ENCODE results near the gene FAM168A.

FAM168A gene

DNA sequence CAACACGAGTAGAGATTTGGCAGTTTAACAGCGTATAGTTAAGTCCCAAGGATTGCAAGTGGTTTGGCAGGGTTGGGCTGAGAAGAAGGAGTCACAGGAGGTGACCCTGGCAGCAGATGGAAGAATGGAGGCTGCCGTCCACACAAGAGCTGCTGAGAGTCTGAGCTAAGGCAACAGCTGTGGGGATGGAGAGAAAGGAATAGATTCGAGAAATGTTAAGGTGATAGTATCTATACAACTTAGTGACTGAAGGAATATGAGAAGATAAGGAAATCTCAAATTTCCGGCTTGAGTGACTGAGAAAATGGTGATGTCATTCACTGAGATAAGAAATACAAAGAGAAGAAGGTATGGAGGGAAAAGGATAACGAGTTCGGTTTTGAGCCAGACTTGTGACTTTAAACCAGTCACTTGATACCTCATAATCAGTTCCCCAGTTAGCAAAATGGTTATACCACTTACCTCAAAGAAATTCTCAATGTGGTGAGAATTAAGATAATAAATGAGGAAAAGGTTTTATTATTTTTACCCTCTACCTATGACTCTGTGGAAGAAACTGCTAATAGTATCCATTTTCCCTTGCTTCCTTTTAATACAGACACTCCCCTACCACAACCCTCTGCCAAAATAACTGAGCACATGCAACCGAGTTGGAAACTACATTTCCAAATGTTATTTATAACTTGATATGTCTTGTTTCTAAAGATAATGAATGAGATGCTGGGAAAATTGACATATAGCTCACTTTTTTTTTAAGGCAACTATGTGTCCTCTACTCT lies 30.7 kb downstream of the FAM168A start:
- in situ Hi-C loops (cut with HindIII; ENCODE audit: low pct_ligation_motif_present, low sequenced_read_pairs): no loop called here
- H3K27ac ChIP-seq: no peak overlapping the region

GRCh38 chr11:73566422-73566821 lies 31.5 kb downstream of the FAM168A start:
- TF ChIP-seq, protein P1, sequence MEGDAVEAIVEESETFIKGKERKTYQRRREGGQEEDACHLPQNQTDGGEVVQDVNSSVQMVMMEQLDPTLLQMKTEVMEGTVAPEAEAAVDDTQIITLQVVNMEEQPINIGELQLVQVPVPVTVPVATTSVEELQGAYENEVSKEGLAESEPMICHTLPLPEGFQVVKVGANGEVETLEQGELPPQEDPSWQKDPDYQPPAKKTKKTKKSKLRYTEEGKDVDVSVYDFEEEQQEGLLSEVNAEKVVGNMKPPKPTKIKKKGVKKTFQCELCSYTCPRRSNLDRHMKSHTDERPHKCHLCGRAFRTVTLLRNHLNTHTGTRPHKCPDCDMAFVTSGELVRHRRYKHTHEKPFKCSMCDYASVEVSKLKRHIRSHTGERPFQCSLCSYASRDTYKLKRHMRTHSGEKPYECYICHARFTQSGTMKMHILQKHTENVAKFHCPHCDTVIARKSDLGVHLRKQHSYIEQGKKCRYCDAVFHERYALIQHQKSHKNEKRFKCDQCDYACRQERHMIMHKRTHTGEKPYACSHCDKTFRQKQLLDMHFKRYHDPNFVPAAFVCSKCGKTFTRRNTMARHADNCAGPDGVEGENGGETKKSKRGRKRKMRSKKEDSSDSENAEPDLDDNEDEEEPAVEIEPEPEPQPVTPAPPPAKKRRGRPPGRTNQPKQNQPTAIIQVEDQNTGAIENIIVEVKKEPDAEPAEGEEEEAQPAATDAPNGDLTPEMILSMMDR (IDR thresholded peaks at IDR 0.05; ENCODE audit: low read depth, low read length, missing control alignments): no peak
- DNase-seq: peak; percentile 11
- Histone ChIP-seq H3K4me3 (ENCODE audit: low read depth, low read length) (no peak overlapping the region), H3K27me3 (replicated peaks) (no peaks in the 10 kb centered on the region), H3K27ac (no peak overlapping the region), H3K36me3 (replicated peaks) (no peaks in the 10 kb centered on the region)
- in situ Hi-C loops (cut with HindIII; ENCODE audit: low pct_ligation_motif_present, low sequenced_read_pairs): no loop called here

More for the DNA sequence above, 30.7 kb downstream of the FAM168A start:
- Histone ChIP-seq H3K36me3 (replicated peaks) (no peaks in the 10 kb centered on the region), H3K4me3 (ENCODE audit: low read depth, low read length) (no peak overlapping the region), H3K27me3 (replicated peaks) (no peaks in the 10 kb centered on the region)
- DNase-seq: peak; percentile 31
- TF ChIP-seq, protein P1 (IDR thresholded peaks at IDR 0.05; ENCODE audit: low read depth, low read length, missing control alignments): no peak

GRCh38 chr11:73565804-73566203 lies 32.1 kb downstream of the FAM168A start:
- no peak for DNase-seq
- no peaks in the 10 kb centered on the region for H3K36me3 ChIP-seq (replicated peaks)
- no peaks in the 10 kb centered on the region for H3K27me3 ChIP-seq (replicated peaks)
- H3K4me3 ChIP-seq (ENCODE audit: low read depth, low read length): no peak overlapping the region
- TF ChIP-seq, protein P1 (IDR thresholded peaks at IDR 0.05; ENCODE audit: low read depth, low read length, missing control alignments): no peak
- H3K27ac ChIP-seq: no peak overlapping the region
- in situ Hi-C loops (cut with HindIII; ENCODE audit: low pct_ligation_motif_present, low sequenced_read_pairs): no loop called here

- in situ Hi-C loops (cut with HindIII; ENCODE audit: low pct_ligation_motif_present, low sequenced_read_pairs): no loop called here
- DNase-seq: no peak
- Histone ChIP-seq H3K4me3 (ENCODE audit: low read depth, low read length) (no peak overlapping the region), H3K36me3 (replicated peaks) (no peaks in the 10 kb centered on the region), H3K27ac (no peak overlapping the region), H3K27me3 (replicated peaks) (no peaks in the 10 kb centered on the region)
- TF ChIP-seq, protein P1 (IDR thresholded peaks at IDR 0.05; ENCODE audit: low read depth, low read length, missing control alignments): no peak
These were observed 33.0 kb downstream of the FAM168A start for GRCh38 chr11:73564903-73565302.

DNA sequence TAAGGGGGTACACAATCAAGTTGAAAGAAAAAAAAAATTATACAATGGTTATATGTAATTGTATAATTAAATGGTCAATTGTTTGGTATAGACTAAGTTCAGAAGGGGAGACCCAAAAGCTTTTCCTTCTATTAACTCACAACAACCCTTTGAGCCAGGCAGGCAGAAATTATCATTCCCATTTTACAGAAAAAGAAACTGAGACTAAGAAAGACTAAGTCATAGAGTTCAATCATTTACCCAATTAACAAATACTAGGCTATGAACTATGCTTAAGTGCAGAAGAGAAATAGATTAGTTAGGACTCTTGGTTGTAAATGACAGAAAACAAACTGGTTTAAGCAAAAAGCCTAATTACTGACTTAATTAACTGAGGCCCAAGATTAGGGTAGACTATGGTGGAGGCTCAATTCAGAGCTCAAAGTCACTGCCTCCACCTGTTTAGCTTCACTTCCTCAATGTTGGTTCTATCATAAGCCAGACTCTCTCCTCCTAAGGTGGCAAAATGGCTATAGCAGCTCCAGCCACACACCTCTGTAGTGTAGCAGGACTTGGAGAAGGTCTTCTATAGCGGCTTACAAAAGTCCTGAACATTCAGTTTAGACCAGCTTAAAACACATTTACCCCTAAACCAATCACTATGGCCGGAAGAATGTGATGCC lies 34.2 kb downstream of the FAM168A start:
- in situ Hi-C loops (cut with HindIII; ENCODE audit: low pct_ligation_motif_present, low sequenced_read_pairs): no loop called here
- no peaks in the 10 kb centered on the region for H3K27me3 ChIP-seq (replicated peaks)
- H3K4me3 ChIP-seq (ENCODE audit: low read depth, low read length): no peak overlapping the region
- TF ChIP-seq, protein P1 (IDR thresholded peaks at IDR 0.05; ENCODE audit: low read depth, low read length, missing control alignments): no peak
- no peak for DNase-seq
- H3K27ac ChIP-seq: no peak overlapping the region
- no peaks in the 10 kb centered on the region for H3K36me3 ChIP-seq (replicated peaks)

All from brain microvascular endothelial cell (primary cell).